Glomerular endothelial cell (primary cell): ENCODE measurements around the gene ACAA1. TPM values are rescaled to one million over a fixed set of nuclear protein-coding genes. Genes with fewer than 3 reads are reported as not detected.
"Not testable (repeated sequence)": the region's sequence is repeated elsewhere in the genome, so short reads cannot be mapped to it uniquely, and the experiment has no call there.

Source experiments
- DNase-seq: peaks from one replicate; pipeline ENCODE4 v3.0.0-alpha.2; 2011; ENCODE audit warnings: low read depth, low spot score; ENCODE audit errors: extremely low read depth
- total RNA-seq: library from RNA; depleted of rRNA; stranded (reverse); fragments of >200 nt; gene quantifications from 2 replicates; pipeline ENCODE4 v1.2.3, GENCODE V29; 2015

ACAA1 gene
- total RNA-seq, 1 donor from 2014 or later, result 52.9 TPM

DNA sequence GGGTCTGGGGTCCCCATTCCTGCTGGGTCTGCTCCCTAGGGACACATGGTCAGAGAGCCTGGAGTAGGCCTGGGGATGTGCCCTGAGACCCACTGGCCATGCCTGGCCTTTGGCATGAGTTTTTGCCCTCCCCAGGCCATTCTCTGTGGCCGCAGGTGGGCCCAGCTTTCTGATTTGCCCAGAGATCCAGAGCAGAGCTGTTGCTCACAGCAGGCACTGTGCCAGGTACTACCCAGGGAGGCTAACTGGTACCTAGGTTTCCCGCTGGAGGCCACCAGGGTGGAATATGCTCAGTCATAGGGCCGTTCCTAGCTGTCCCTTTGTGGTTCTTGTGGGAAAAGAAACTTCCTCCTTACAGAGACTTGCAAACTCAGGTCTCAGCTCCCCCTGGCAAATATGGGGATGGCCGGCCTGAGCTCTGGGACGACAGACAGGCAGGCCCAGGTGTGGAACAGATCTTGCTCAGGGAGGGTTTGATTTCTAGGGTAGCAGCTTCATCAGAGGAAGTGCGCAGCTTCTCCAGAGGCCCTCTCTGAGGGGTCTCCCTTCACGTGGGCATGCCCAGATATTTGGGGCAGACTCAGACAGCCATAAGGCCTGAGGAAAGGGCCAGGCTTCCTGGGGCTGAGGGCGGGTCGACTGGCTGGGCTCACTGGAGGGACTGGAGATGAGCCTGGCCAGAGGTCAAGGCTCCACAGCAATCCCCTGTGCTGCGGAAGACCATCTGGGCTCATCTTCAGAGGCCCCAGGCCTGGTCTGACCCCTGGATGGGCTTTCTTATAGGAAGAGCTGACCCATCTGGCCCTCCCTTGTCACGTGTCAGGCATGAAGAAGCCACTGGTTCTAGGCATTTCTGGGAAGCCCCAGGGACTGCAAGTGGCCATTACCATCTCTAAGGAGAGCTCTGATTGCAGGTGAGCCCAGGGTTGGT is 28.0 kb downstream of the ACAA1 start:
- DNase-seq, result no peak

DNA sequence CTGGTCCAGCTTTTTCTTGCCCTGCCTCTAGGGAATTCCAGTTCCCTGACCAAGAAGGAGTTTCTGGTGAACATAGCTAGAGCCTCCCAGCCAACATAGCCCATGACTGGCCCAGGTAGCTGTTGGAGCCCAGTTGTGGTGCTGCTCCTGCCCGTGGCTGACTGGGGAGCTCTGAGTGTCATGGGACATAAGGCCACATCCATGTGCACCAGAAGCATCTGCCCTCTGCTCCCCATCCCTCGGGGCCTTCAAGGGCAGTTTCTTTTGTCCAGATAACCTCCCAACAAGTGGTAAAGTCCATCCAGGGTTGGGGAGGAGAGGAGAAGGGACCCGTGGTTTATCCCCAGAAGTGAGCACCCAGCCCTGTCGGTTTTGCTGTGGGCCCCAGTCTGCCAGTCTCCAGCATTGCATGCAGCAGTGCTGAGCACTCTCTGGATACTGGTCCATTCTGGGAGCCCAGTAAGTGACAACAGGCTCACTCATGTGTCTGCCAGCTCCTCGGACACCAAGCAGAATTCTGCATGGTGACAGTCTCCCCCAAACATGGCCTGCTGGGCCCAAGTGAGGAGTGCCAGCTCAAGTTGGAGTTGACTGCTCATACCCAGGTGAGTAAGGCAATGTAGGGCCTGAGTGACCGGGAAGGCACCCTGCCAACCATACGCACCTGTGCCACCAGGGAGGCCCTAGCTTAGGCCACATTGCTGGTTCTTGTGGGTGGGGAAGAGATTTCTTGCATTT is 28.8 kb downstream of the ACAA1 start:
- no peak for DNase-seq

DNA sequence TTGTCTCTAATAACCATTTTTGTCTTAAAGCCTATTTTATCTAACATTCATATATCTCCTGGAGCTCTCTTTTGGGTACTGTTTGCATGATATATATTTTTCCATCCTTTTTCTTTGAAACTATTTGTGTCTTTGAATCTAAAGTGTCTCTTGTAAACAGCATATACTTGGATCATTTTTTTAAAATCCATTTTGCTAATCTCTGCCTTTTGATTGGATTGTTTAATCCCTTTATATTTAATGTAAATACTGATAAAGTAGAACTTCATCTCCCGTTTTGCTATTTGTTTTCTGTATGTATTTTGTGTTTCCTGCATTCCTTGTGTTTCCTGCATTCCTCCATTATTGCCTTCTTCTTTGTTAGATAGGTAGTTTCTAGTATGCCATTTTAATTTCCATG is 31.4 kb downstream of the ACAA1 start:
- DNase-seq, result no peak

DNA sequence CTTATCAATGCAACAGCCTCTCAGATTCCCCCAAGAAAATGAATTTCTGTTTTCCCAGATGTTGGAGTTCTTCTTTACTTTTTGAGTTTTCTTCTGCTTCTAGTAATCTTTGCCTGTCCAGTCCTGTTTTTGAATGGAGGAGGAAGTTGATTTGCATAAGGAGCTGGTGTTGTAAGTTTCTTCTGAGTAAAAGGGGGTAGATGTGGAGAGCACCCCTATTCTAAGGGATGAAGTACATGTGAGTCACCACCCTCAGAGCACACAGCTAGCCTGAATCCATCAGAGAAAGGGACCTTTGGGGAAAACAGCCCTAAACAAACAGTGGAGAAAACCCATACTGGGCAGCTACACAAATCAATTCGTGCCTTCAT is 34.5 kb downstream of the ACAA1 start:
- DNase-seq, result no peak

DNA sequence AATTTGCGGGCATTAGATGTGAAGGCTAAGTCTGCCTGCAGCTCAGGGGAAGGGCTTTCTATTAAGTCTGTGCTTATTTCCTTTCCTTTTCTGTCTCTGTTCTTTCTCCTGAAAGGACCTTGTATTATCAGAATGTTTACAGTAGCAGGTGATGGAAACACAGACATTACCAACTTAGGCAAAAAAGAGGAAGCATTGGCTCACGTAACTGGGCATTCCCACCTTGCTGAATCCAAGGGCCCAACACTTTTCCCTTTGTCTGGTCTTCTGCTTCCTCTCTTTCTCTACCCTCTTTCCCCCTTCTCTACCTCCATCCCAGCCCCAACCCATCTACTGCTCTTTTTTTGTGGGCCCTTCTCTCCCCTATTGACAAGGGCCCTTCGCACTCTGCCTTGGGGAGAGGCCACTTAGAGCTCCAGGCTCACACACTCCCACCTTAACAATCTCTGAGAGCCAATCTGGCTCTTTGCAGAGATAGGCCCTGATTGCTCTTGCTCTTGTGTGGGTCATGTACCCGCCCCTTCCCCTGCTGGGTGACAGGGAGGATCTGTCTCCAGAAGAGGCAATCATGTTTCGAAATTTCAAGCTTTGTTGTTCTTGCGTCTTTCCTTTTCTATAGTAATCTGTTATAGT is 35.0 kb downstream of the ACAA1 start:
- DNase-seq, result no peak

DNA sequence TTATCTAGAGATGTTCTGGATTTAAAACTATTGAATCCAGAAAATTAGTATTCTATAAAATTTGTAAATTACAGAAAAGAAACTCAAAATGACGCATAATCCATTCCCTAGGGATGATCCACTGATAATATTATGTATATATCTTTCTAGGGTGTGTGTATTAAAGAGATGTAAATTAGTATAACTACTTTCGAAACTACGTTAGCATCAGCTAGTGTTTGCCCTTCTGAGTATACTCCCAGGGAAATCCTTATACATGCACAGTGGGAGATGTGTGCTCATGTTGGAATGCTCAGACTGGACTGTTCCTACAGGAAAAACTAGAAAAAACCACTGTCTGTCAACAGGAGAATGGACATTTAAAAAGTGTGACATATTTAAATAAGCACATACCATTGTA is 36.4 kb downstream of the ACAA1 start:
- no peak for DNase-seq

DNA sequence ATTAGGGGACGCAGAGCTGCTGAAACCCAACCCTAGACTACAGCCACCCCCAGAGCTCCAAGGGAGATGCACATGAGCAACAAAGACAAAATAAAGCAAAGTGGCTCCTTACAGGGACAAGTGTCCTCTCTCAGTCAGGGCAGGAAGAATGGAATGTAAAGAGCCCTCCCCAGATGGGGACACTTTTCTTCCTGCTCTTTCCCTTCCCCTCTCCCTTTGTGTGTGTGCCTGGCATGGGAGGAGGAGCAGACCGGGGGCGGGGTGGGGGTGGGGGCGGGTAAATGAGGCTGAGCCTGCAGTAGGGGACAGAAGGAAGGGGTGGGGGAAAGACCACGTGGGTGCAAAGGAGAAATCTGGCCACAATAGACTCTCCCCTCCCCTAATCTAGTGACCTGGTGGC is 37.4 kb downstream of the ACAA1 start:
- no peak for DNase-seq

DNA sequence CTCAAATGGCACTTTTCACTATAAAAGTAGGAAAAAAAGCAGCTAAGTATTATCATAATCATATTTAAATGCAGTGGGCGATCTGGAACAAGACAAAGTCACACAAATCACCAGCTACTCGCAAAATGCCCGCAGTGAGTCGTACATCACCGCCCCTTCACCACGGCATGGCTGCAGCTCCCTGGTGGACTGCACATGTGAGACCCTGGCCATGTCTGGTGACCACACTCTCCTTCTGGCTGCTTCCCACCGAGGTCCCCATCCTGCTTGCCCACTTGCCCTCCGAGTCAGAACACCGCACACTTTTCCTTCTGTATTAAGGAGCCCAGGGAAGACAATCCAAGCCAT is 38.6 kb downstream of the ACAA1 start:
- no peak for DNase-seq

DNA sequence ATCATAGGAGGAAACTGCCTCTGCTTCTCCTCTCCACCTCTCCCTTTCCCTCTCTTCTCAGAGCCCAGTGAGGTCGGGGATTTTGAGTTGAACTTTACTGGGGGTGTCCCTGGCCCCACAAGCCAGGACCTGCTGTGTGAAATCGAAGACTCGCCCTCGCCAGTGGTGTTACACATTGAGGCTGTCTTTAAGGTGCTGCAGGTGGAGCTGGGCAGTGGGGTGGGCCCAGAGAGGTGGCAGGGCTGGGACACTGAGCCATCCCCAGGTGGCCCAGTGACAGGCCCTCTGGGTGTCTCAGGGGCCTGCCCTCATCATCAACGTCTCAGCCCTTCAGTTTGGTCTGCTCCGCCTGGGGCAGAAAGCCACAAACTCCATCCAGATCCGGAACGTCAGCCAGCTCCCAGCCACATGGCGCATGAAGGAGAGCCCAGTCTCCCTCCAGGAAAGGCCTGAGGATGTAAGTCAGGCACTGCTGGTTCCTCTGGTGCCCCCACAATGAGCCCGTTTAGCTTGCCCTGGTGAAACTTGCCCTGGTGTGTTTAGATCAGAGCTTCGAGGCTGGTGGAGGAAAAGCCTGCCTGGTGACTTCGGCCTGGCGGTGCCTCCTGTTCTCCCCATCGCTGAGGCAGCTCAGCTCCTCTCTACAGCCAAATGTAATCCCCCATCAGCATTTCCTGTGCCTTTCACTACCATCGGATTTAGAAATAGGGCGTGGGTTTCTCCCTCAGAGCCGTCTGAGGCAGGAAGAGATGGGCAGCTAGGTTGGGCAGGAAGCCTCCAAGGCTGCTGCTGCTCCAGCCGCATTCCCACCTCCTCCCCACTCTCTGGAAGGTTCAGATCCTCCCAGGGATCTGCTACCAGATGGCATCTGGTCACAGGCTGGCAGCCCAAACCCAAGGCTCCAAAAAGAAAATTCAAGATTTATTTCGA is 39.2 kb downstream of the ACAA1 start:
- DNase-seq, result no peak

DNA sequence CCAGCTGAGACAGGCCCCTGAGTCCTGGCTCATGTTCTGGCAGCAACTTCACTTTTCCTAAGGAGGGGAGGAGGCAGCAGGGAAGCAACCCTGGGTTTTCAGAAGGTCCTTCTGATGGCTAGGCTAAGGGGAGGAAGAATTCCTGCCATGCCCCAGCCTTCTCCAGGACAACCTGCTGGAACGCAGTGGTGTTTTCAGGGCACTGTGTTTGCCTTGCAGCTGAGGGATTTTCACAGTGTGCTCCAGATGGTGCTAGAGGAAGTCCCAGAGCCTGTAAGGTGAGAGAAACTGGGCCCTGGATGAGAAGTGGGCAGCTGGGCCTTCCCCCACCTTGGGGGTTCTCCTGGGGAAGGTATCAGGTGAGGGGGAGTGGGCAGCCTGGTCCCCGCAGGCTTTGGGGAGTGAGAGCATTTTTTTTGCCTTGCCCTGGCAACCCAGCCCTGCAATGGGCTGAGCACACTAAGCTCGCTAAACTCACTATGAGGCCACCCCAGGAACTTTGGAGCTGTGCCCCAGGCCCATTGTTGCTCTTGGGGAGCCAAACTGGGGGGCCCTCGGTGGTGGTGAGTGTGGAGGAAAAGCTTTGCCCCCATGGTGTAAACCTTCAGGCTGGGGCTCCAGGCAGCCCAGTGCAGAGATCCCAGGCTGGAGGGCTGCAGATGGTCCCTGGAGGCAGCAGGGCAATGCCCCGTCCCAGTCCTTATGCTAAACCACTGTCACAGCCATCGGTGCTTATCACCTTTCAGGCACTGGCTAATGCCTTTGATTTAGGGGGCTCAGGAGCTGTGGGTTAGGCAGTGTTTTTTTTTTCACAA is 41.1 kb downstream of the ACAA1 start:
- no peak for DNase-seq

DNA sequence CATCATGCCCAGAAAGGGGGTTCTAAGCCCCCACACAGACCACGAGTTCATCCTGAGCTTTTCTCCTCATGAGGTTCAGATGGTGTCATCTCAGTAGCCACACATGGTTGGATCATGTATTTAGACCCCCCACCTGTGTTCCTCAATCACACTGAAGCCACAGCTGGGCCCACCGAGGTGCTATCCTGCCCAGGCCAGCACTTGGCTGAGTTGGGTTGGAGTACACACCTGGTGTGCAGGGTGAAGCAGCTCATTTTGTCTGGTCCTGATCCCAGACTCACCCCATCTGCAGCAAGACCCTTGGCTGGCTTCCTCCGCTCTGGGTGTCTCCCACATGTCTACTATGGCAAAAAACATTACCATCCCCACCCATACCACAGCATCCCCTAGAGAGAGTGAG is 41.9 kb downstream of the ACAA1 start:
- DNase-seq, result no peak

DNA sequence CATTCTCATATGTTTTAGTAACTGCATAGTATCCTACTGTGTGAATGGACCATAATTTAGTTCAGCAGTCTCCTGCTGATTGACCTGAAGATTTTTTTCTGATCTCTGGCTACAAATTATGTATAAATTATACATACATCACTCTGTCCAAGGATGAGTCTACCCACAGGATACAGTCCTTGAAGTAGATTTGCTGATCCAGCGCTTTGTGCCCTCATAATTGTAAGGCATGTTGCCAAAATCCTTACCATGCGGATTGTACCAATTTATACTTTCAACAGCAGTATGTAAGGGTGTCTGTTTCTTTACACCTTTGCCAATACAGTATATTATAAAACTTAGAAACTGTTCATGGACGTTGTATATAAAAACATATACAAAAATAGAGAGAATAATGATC is 46.5 kb downstream of the ACAA1 start:
- DNase-seq, result no peak

DNA sequence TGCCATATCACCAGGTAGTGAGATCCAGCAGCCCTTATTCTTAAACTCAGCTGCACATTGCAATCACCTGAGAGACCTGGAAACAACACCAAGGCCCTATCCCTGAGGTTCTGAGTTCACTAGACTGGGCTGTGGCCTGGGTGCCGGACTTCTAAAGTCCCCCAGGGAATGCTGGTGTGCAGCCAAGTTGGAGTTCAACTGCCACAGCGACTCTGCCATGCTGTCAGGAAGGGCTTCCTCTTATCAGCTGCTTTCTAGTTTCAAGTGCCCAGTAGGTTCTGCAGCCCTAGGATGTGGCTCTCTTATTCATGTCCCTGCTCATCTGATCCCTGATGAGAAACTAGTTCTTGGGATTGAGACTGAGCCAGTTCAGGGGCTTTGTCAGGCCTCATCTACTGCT is 47.8 kb downstream of the ACAA1 start:
- DNase-seq, result no peak

DNA sequence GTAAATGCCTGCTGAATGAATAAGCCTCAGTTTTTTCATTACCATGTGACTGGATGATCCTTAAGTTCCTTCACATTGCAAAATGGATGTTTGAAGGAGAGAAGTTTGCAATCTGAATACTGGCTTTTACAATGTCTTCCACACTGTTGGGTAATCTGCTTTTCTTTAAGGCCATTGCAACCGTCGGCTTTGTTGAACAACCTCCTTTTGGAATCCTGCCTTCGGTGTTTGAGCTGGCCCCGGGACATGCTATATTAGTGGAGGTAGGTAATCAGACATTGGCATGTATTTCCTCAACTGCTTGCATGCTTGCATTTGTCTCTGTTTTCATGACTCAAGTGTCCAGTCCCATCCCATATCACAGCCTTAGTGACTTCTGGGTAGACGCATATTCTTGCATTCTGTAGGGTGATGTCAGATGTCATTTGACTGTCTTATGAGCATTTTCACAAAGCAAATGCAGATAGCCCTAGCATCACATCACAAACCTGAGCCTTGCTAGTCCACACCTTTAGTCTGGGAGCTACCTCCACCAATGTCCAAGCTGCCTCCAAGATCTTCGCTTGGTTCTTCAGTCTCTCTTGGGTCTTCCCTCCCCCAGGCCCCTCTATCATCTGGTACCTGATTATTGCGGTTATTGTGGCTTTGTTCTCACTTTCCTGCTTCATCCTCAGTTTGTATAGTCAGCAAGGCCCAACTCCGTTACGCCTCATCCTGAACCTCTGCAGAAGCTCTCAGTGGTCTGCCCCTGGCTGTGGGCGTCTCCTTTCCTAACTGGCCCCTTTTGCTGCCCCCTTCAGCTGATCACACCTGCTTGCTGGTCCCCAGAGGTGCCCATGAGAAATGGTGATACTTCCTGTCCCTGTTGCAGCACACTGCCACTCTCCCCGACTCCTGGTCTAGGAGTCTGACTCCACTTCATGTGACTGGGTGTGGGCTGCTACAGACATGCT is 48.5 kb downstream of the ACAA1 start:
- DNase-seq, result no peak

DNA sequence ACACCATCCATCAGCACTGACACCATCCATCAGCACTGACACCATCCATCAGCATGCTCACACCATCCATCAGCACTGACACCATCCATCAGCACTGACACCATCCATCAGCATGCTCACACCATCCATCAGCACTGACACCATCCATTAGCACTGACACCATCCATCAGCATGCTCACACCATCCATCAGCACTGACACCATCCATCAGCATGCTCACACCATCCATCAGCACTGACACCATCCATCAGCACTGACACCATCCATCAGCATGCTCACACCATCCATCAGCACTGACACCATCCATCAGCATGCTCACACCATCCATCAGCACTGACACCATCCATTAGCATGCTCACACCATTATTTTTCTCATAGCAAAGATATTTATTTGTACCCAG is 49.6 kb downstream of the ACAA1 start:
- DNase-seq, result not testable (repeated sequence)

DNA sequence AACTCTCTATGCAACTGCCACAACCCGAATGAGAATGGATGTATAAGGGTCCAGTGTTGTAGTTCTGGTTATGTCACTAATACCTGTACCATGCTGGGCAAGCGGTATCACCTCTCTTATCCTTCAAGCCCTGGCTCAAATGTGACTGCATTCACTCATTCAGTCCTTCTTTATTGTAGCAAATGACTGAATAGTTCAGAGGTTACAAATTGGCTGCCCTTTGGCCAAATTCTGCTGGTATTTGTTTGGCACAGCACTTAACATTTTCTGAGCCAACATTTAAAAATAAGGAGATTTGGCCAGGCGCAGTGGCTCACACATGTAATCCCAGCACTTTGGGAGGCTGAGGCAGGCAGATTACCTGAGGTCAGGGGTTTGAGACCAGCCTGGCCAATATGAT is 50.4 kb downstream of the ACAA1 start:
- DNase-seq, result no peak

DNA sequence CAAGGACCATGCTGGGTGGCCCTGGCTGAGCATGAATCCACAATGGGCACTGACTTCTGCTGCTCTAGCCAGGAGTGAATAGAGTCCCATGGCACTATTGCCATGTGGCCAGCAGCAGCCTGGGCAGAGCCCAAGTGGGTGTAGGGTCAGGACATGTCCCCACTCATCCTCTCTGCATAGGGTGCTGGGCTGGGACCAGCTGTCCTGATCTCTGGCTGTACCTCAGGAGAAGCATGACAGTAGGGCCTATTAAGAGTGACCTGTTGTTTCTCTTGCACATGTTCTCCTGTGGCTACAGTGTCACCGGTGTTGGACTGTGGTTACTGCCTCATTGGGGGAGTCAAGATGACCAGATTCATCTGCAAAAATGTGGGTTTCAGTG is 51.0 kb downstream of the ACAA1 start:
- DNase-seq, result no peak

DNA sequence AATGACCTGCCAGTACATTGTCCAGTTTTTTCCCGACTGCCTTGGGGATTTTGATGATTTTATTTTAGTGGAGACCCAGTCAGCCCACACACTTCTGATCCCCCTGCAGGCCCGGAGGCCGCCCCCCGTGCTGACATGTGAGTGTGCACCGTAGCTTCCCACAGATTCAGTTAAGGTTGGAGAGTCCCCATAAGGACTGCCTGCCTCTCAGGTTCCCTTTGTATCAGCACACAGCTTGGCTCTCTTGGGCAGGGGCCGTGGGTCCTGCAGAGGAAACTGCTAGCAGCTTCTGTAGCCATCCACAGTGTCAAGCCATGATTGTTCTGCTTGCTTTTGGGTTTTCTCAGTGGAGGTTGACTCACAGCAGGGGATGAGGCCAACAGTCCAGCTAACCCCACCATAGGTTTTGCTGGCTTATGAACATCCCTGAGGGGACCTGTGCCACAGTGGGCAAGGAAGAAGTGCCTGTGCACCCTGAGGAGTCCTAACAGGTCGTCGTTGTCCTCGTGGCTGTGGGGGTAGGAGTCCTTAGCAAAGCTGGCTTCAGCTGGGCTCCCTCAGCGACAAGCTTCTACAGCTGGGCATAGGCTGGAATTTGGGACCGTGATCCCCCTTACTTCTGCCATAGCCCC is 51.5 kb downstream of the ACAA1 start:
- no peak for DNase-seq
